Measurements from ENCODE around the gene PCNA.
"Not testable (repeated sequence)": the region's sequence is repeated elsewhere in the genome, so short reads cannot be mapped to it uniquely, and the experiment has no call there.

Gene PCNA

GRCh38 chr20:5095454-5095853, 24.3 kb downstream of the PCNA start:
- no peak for DNase-seq

- DNase-seq = no peak
Measured at GRCh38 chr20:5092765-5093339, 26.9 kb downstream of the PCNA start.

- no peak for DNase-seq
Measured at GRCh38 chr20:5091902-5092301, 27.9 kb downstream of the PCNA start.

- DNase-seq = peak; percentile 39
Measured at GRCh38 chr20:5090191-5090590, 29.6 kb downstream of the PCNA start.

- no peak for DNase-seq
Measured at GRCh38 chr20:5088688-5089087, 31.1 kb downstream of the PCNA start.

- DNase-seq = no peak
Measured at GRCh38 chr20:5085380-5085779, 34.4 kb downstream of the PCNA start.

- DNase-seq = peak; percentile 79
Measured at GRCh38 chr20:5080384-5080877, 39.3 kb downstream of the PCNA start.

- DNase-seq = peak; percentile 95
Measured at GRCh38 chr20:5078399-5078958, 41.3 kb downstream of the PCNA start.

GRCh38 chr20:5077761-5078387, 41.9 kb downstream of the PCNA start:
- peak; percentile 39 for DNase-seq

GRCh38 chr20:5076913-5077312, 42.8 kb downstream of the PCNA start:
- not testable (repeated sequence) for DNase-seq

GRCh38 chr20:5074232-5074674, 45.5 kb downstream of the PCNA start:
- no peak for DNase-seq

GRCh38 chr20:5073660-5074231, 46.0 kb downstream of the PCNA start:
- no peak for DNase-seq

- DNase-seq = no peak
Measured at GRCh38 chr20:5072756-5073659, 46.8 kb downstream of the PCNA start.

GRCh38 chr20:5071942-5072341, 47.8 kb downstream of the PCNA start:
- DNase-seq = not testable (repeated sequence)

GRCh38 chr20:5070570-5070969, 49.2 kb downstream of the PCNA start:
- no peak for DNase-seq

- DNase-seq = no peak
Measured at GRCh38 chr20:5070081-5070480, 49.7 kb downstream of the PCNA start.

GRCh38 chr20:5069141-5069806, 50.5 kb downstream of the PCNA start:
- DNase-seq = no peak

- DNase-seq = no peak
Measured at GRCh38 chr20:5067877-5068645, 51.7 kb downstream of the PCNA start.

GRCh38 chr20:5065879-5066383, 53.8 kb downstream of the PCNA start:
- no peak for DNase-seq

GRCh38 chr20:5065166-5065878, 54.4 kb downstream of the PCNA start:
- no peak for DNase-seq
